T-helper 1 cell treated with Interleukin-12 subunit alpha and Interleukin-12 subunit beta and Interleukin-4 antibody, amounts not matched to agents 30 ng/mL and 1 ng/mL, for 36 hours (primary cell): ENCODE data around the gene VWF. TPM values are rescaled to one million over a fixed set of nuclear protein-coding genes. Genes with fewer than 3 reads are reported as not detected.

ENCODE experiments used
- intact Hi-C: fragments of 100-400 bp; cut with micrococcal nuclease; formaldehyde crosslinking; loops from one replicate; pipeline ENCODE4 v1.15.1; 2024
- total RNA-seq: library from RNA; stranded (reverse); gene quantifications from 2 replicates; pipeline ENCODE4 v1.2.3, GENCODE V29; 2022

The VWF gene
- total RNA-seq, 1 donor from 2014 or later: not detected

GRCh38 chr12:5989621-5990020, 134.8 kb downstream of the VWF start:
- intact Hi-C loops: no loop called here

- intact Hi-C loops: loop anchor here (1.0 kb wide), 2 partner anchors 52 to 297 kb away; no protein-coding TSS in a partner anchor
Observed at GRCh38 chr12:5988659-5989116, 135.8 kb downstream of the VWF start.

- intact Hi-C loops: loop anchor here (1.0 kb wide), 2 partner anchors 52 to 297 kb away; no protein-coding TSS in a partner anchor
Observed at GRCh38 chr12:5988088-5988487, 136.4 kb downstream of the VWF start.

- intact Hi-C loops: no loop called here
Observed at GRCh38 chr12:5987573-5987972, 136.9 kb downstream of the VWF start.

GRCh38 chr12:5985471-5985870, 139.0 kb downstream of the VWF start:
- intact Hi-C loops: no loop called here

- intact Hi-C loops: no loop called here
Observed at GRCh38 chr12:5984873-5985272, 139.6 kb downstream of the VWF start.

GRCh38 chr12:5982106-5982505, 142.4 kb downstream of the VWF start:
- intact Hi-C loops: no loop called here

GRCh38 chr12:5977556-5977955, 146.9 kb downstream of the VWF start:
- intact Hi-C loops: no loop called here

- intact Hi-C loops: no loop called here
Observed at GRCh38 chr12:5976711-5977110, 147.8 kb downstream of the VWF start.

GRCh38 chr12:5976196-5976595, 148.3 kb downstream of the VWF start:
- intact Hi-C loops: no loop called here

GRCh38 chr12:5973461-5974115, 150.9 kb downstream of the VWF start:
- intact Hi-C loops: no loop called here

GRCh38 chr12:5972387-5972786, 152.1 kb downstream of the VWF start:
- intact Hi-C loops: no loop called here

GRCh38 chr12:5971194-5971850, 153.1 kb downstream of the VWF start:
- intact Hi-C loops: no loop called here

- intact Hi-C loops: no loop called here
Observed at GRCh38 chr12:5969974-5970690, 154.3 kb downstream of the VWF start.

GRCh38 chr12:5969156-5969973, 155.1 kb downstream of the VWF start:
- intact Hi-C loops: no loop called here

GRCh38 chr12:5967645-5968415, 156.6 kb downstream of the VWF start:
- intact Hi-C loops: no loop called here

GRCh38 chr12:5966486-5967095, 157.9 kb downstream of the VWF start:
- intact Hi-C loops: loop anchor here (1.0 kb wide), 1 partner anchor 74 kb away; no protein-coding TSS in a partner anchor

- intact Hi-C loops: loop anchor here (1.0 kb wide), 1 partner anchor 74 kb away; no protein-coding TSS in a partner anchor
Observed at GRCh38 chr12:5965950-5966383, 158.5 kb downstream of the VWF start.

GRCh38 chr12:5964913-5965900, 159.3 kb downstream of the VWF start:
- intact Hi-C loops: no loop called here
